Measurements from ENCODE around the gene EDA2R. TPM values are rescaled to one million over a fixed set of nuclear protein-coding genes. Genes with fewer than 3 reads are reported as not detected.

The EDA2R gene
- total RNA-seq, 1 donor from 2014 or later: 1.2 TPM

GRCh38 chrX:66635360-66635759 is 3.5 kb downstream of the EDA2R start:
- no peak for DNase-seq (ENCODE audit: extremely low spot score in 2 of 2)
- intact Hi-C loops (cut with DNase I): no loop called here
- no peak overlapping the region for H3K4me3 ChIP-seq
- TF ChIP-seq POLR2AphosphoS5 (IDR thresholded peaks at IDR 0.05; ENCODE audit: insufficient read depth in 1 of 2, low read depth in 1 of 2): no peak
- TF ChIP-seq, protein P1, sequence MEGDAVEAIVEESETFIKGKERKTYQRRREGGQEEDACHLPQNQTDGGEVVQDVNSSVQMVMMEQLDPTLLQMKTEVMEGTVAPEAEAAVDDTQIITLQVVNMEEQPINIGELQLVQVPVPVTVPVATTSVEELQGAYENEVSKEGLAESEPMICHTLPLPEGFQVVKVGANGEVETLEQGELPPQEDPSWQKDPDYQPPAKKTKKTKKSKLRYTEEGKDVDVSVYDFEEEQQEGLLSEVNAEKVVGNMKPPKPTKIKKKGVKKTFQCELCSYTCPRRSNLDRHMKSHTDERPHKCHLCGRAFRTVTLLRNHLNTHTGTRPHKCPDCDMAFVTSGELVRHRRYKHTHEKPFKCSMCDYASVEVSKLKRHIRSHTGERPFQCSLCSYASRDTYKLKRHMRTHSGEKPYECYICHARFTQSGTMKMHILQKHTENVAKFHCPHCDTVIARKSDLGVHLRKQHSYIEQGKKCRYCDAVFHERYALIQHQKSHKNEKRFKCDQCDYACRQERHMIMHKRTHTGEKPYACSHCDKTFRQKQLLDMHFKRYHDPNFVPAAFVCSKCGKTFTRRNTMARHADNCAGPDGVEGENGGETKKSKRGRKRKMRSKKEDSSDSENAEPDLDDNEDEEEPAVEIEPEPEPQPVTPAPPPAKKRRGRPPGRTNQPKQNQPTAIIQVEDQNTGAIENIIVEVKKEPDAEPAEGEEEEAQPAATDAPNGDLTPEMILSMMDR (IDR thresholded peaks at IDR 0.05): no peak
- TF ChIP-seq POLR2A (IDR thresholded peaks at IDR 0.05): no peak
- H3K36me3 ChIP-seq: no peaks in the 10 kb centered on the region
- H3K9me3 ChIP-seq: no peaks in the 10 kb centered on the region
- no peaks in the 10 kb centered on the region for H3K27me3 ChIP-seq
- no peak overlapping the region for H3K27ac ChIP-seq
- no peaks in the 10 kb centered on the region for H3K4me1 ChIP-seq

DNA sequence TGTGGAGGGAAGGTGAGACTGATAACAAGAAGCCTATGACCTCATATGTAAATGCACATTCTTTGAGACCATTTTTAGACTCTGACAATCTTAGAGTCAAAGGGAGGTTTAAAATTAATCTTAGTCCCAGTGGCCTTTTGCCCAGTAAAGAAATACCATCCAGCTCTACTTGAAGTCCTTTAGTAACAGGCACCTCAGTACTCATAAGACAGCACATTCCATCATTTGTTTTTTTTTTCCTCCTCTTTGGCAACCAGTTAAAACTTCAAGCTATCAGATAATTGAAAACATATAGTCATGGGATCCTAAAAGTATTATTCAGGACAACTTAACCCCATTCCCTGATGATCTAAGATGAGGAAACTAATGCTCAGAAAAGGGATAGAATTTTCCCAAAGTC is 4.6 kb downstream of the EDA2R start:
- H3K4me1 ChIP-seq: no peaks in the 10 kb centered on the region
- H3K4me3 ChIP-seq: no peak overlapping the region
- intact Hi-C loops (cut with DNase I): no loop called here
- no peak for DNase-seq (ENCODE audit: extremely low spot score in 2 of 2)
- H3K27me3 ChIP-seq: no peaks in the 10 kb centered on the region
- no peaks in the 10 kb centered on the region for H3K9me3 ChIP-seq
- H3K27ac ChIP-seq: no peak overlapping the region
- no peak for TF ChIP-seq POLR2AphosphoS5 (IDR thresholded peaks at IDR 0.05; ENCODE audit: insufficient read depth in 1 of 2, low read depth in 1 of 2)
- no peak for TF ChIP-seq POLR2A (IDR thresholded peaks at IDR 0.05)
- TF ChIP-seq, protein P1 (IDR thresholded peaks at IDR 0.05): no peak
- H3K36me3 ChIP-seq: no peaks in the 10 kb centered on the region

DNA sequence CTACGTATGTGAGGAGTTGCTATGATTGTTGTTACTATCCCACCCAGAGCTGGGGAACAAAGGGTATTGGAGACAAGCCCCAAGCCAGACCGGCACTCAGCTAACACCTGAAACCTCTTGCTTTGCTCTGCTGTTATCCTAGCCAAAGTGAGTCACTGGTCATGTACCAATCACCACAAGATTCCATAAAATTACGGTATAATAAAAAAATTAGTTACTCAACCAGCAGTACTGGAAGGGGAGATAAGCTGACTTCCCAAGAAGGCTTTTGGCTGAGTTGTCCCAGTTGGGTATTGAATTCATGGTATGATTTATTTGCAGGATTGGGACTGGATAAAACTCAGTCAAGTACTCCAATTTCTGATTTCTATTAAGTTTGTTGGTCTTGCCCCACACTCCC is 5.3 kb downstream of the EDA2R start:
- TF ChIP-seq POLR2AphosphoS5 (IDR thresholded peaks at IDR 0.05; ENCODE audit: insufficient read depth in 1 of 2, low read depth in 1 of 2) (no peak), POLR2A (IDR thresholded peaks at IDR 0.05) (no peak)
- TF ChIP-seq, protein P1 (IDR thresholded peaks at IDR 0.05): no peak
- intact Hi-C loops (cut with DNase I): no loop called here
- no peaks in the 10 kb centered on the region for H3K4me1 ChIP-seq
- H3K4me3 ChIP-seq: no peak overlapping the region
- H3K27me3 ChIP-seq: no peaks in the 10 kb centered on the region
- H3K27ac ChIP-seq: no peak overlapping the region
- no peak for DNase-seq (ENCODE audit: extremely low spot score in 2 of 2)
- H3K9me3 ChIP-seq: no peaks in the 10 kb centered on the region
- no peaks in the 10 kb centered on the region for H3K36me3 ChIP-seq

DNA sequence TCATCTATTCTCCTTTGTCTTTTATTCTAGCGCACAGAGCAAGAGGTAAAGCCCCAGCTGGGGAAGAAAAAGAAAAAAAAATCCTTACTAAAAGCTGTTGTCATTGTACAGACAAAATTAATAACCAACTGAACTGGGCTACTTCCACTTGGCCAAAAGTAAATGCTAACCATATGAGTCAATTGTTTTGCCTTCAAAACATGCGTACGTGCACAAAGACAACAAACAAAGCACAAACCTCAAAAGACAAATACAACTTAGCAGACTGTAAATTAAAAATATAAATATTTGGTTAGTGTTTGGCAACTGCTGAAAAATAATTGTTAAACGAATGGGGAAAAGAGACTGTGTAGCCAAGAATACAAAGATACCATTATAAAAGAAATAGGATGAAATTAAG is 5.9 kb downstream of the EDA2R start:
- H3K27me3 ChIP-seq: no peaks in the 10 kb centered on the region
- no peak overlapping the region for H3K27ac ChIP-seq
- no peak overlapping the region for H3K4me3 ChIP-seq
- no peaks in the 10 kb centered on the region for H3K9me3 ChIP-seq
- H3K36me3 ChIP-seq: no peaks in the 10 kb centered on the region
- no peak for DNase-seq (ENCODE audit: extremely low spot score in 2 of 2)
- TF ChIP-seq, protein P1 (IDR thresholded peaks at IDR 0.05): no peak
- TF ChIP-seq POLR2A (IDR thresholded peaks at IDR 0.05) (no peak), POLR2AphosphoS5 (IDR thresholded peaks at IDR 0.05; ENCODE audit: insufficient read depth in 1 of 2, low read depth in 1 of 2) (no peak)
- intact Hi-C loops (cut with DNase I): no loop called here
- no peaks in the 10 kb centered on the region for H3K4me1 ChIP-seq

DNA sequence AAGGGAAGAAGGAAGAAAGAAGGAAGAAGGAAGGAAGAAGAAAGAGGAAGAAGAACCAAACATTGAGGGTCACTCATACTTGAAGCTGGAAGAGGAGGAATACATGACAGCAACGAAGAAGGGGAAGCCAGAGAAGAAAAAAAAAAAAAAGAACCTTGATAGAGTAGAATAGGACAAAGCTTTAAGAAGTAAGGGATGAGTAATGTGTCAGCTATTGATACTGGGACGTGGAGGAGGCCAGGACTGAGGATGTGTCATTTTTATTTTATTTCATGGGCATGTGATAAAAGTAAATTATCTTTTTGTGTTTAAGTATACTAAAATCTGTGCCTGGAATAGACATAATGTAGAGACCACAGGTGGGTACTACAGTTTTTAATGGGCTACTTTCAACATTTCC is 6.4 kb downstream of the EDA2R start:
- no peak overlapping the region for H3K4me3 ChIP-seq
- TF ChIP-seq POLR2A (IDR thresholded peaks at IDR 0.05) (no peak), POLR2AphosphoS5 (IDR thresholded peaks at IDR 0.05; ENCODE audit: insufficient read depth in 1 of 2, low read depth in 1 of 2) (no peak)
- TF ChIP-seq, protein P1 (IDR thresholded peaks at IDR 0.05): no peak
- no peaks in the 10 kb centered on the region for H3K36me3 ChIP-seq
- no peak overlapping the region for H3K27ac ChIP-seq
- no peaks in the 10 kb centered on the region for H3K9me3 ChIP-seq
- H3K27me3 ChIP-seq: no peaks in the 10 kb centered on the region
- intact Hi-C loops (cut with DNase I): no loop called here
- H3K4me1 ChIP-seq: no peaks in the 10 kb centered on the region
- DNase-seq (ENCODE audit: extremely low spot score in 2 of 2): no peak

All from vagina (tissue), 2 donors.